NB4 (cell line): ENCODE data around the gene PPIF.

Experiments
- DNase-seq: peaks from one replicate; pipeline ENCODE4 v3.0.0; 2010; ENCODE audit warnings: low read depth
- H3K4me3 ChIP-seq: one replicate; pipeline ENCODE4 v1.5.1; 2011; ENCODE audit warnings: mild to moderate bottlenecking, low read depth, low read length, moderate library complexity
- CTCF ChIP-seq: IDR thresholded peaks from one replicate; pipeline ENCODE4 v1.5.1; 2012; ENCODE audit warnings: low read depth, low read length
- MAX ChIP-seq: IDR thresholded peaks from 2 replicates; pipeline ENCODE4 v1.6.1; 2011; ENCODE audit warnings: low read depth, low read length
- MYC ChIP-seq: IDR thresholded peaks from 2 replicates; pipeline ENCODE4 v1.6.1; 2011; ENCODE audit warnings: low read depth, low read length
- POLR2A ChIP-seq: IDR thresholded peaks from 2 replicates; pipeline ENCODE4 v1.6.1; 2011; ENCODE audit warnings: mild to moderate bottlenecking; ENCODE audit not compliant: insufficient read length; ENCODE audit errors: extremely low read depth

PPIF gene

GRCh38 chr10:79316671-79317431 is 30.4 kb upstream of the PPIF start:
- DNase-seq = peak; percentile 94
- no peak overlapping the region for H3K4me3 ChIP-seq
- peak; percentile 88 for TF ChIP-seq MYC
- peak; percentile 93 for TF ChIP-seq MAX
- peak; percentile 20 for TF ChIP-seq CTCF
- no peak for TF ChIP-seq POLR2A

GRCh38 chr10:79318369-79318768 is 28.9 kb upstream of the PPIF start:
- H3K4me3 ChIP-seq = no peak overlapping the region
- no peak for DNase-seq
- no peak for TF ChIP-seq CTCF
- no peak for TF ChIP-seq MYC
- no peak for TF ChIP-seq MAX
- TF ChIP-seq POLR2A = no peak

GRCh38 chr10:79319115-79319771 is 28.0 kb upstream of the PPIF start:
- no peak for DNase-seq
- no peak for TF ChIP-seq CTCF
- TF ChIP-seq MAX = no peak
- no peak for TF ChIP-seq MYC
- TF ChIP-seq POLR2A = no peak
- H3K4me3 ChIP-seq = no peak overlapping the region

GRCh38 chr10:79320316-79320715 is 27.0 kb upstream of the PPIF start:
- DNase-seq = no peak
- H3K4me3 ChIP-seq = no peak overlapping the region
- TF ChIP-seq MYC (no peak), MAX (no peak), POLR2A (no peak), CTCF (no peak)

GRCh38 chr10:79320820-79321493 is 26.3 kb upstream of the PPIF start:
- peak; percentile 95 for DNase-seq
- TF ChIP-seq MAX (peak; percentile 75), MYC (peak; percentile 67; the same call in 1 of the 2 replicates), POLR2A (no peak), CTCF (no peak)
- H3K4me3 ChIP-seq = no peak overlapping the region
